Body of pancreas (tissue), 4 donors: ENCODE measurements around the gene RXFP4.

Experiments used
- CTCF ChIP-seq, 7 experiments: fragments of 450-650 bp in 4 of 7; fragments of 200-600 bp in 3 of 7; sonication (generic) in 3 of 7; IDR thresholded peaks; one replicate each; pipeline ENCODE4 v1.5.1; 2016 to 2019; ENCODE audit warnings: antibody characterized with exemption in 7 of 7
- POLR2A ChIP-seq, 3 donors: fragments of 450-650 bp; IDR thresholded peaks; one replicate each; pipeline ENCODE4 v1.6.1; 2016; ENCODE audit warnings: antibody characterized with exemption in 3 of 3, mild to moderate bottlenecking in 2 of 3

GRCh38 chr1:155967341-155968050 lies 26.1 kb downstream of the RXFP4 start:
- TF ChIP-seq CTCF (IDR thresholded peaks at IDR 0.05) (no peak), POLR2A (IDR thresholded peaks at IDR 0.05) (no peak)
